Limb (tissue), 2 donors: ENCODE results near the gene SLITRK1.

ENCODE experiments used
- DNase-seq, 2 donors: peaks; one replicate each; pipeline ENCODE4 v3.0.0-alpha.2; 2016; ENCODE audit errors: extremely low spot score in 2 of 2

The SLITRK1 gene

GRCh38 chr13:83881917-83882605 is at the start of gene SLITRK1:
Gene SLITRK1 (minus strand): TSS chr13:83882474. CDS start chr13:83881507, 967 bp downstream.
- peak; percentile 70 to 89 for DNase-seq

- DNase-seq: peak; percentile 3 to 35
Observed at GRCh38 chr13:83929157-83929556, 46.9 kb upstream of the SLITRK1 start.

- no peak for DNase-seq
Observed at GRCh38 chr13:83919775-83920174, 37.5 kb upstream of the SLITRK1 start.

- DNase-seq: no peak
Observed at GRCh38 chr13:83914368-83914767, 32.1 kb upstream of the SLITRK1 start.

GRCh38 chr13:83907196-83907989 is 25.1 kb upstream of the SLITRK1 start:
- DNase-seq: no peak

GRCh38 chr13:83906240-83906820 is 24.1 kb upstream of the SLITRK1 start:
- DNase-seq: no peak

GRCh38 chr13:83905641-83906040 is 23.4 kb upstream of the SLITRK1 start:
- DNase-seq: no peak

- DNase-seq: no peak
Observed at GRCh38 chr13:83895994-83896580, 13.8 kb upstream of the SLITRK1 start.

- no peak for DNase-seq
Observed at GRCh38 chr13:83890358-83890757, 8.1 kb upstream of the SLITRK1 start.

- no peak for DNase-seq
Observed at GRCh38 chr13:83884141-83884540, 1.9 kb upstream of the SLITRK1 start.

GRCh38 chr13:83883061-83883523 is 818 bp upstream of the SLITRK1 start:
- DNase-seq: peak in 1 of 2 donors; percentile 38

- no peak for DNase-seq
Observed at GRCh38 chr13:83882606-83882959, 309 bp upstream of the SLITRK1 start.

GRCh38 chr13:83881140-83881684 is 1.1 kb downstream of the SLITRK1 start:
- peak in 1 of 2 donors; percentile 32 for DNase-seq

GRCh38 chr13:83880275-83881139 is 1.8 kb downstream of the SLITRK1 start:
- DNase-seq: peak in 1 of 2 donors; percentile 37

GRCh38 chr13:83879431-83880171 is 2.7 kb downstream of the SLITRK1 start:
- DNase-seq: no peak

GRCh38 chr13:83878691-83879430 is 3.4 kb downstream of the SLITRK1 start:
- DNase-seq: peak in 1 of 2 donors; percentile 46

GRCh38 chr13:83877651-83878355 is 4.5 kb downstream of the SLITRK1 start:
- DNase-seq: peak in 1 of 2 donors; percentile 29

GRCh38 chr13:83876546-83876945 is 5.7 kb downstream of the SLITRK1 start:
- no peak for DNase-seq

GRCh38 chr13:83867708-83868107 is 14.6 kb downstream of the SLITRK1 start:
- DNase-seq: no peak
